OCI-LY1 (cell line): ENCODE data around the gene GGT1.

ENCODE experiments used
- H2AFZ ChIP-seq: fragments of 200-600 bp; sonication (generic), shearing (Covaris generic); 2 replicates; pipeline ENCODE4 v1.6.0; 2014; ENCODE audit warnings: antibody characterized with exemption, mild to moderate bottlenecking, low read length
- H3F3A ChIP-seq: fragments of 200-600 bp; sonication (generic), shearing (Covaris generic); 2 replicates; pipeline ENCODE4 v1.6.0; 2014; ENCODE audit warnings: mild to moderate bottlenecking, antibody characterized with exemption, low read length, moderate library complexity; ENCODE audit not compliant: insufficient read depth
- H3K27ac ChIP-seq: fragments of 200-600 bp; sonication (generic); 2 replicates; pipeline ENCODE4 v1.5.1; 2014; ENCODE audit warnings: low read length, mixed run types, mild to moderate bottlenecking, low read depth; ENCODE audit not compliant: poor library complexity, severe bottlenecking
- H3K27me3 ChIP-seq: fragments of 200-600 bp; sonication (generic); 2 replicates; pipeline ENCODE4 v1.6.0; 2014; ENCODE audit warnings: antibody characterized with exemption, mild to moderate bottlenecking, low read length, moderate library complexity; ENCODE audit not compliant: insufficient read depth
- H3K36me3 ChIP-seq: fragments of 200-600 bp; sonication (generic); 2 replicates; pipeline ENCODE4 v1.6.1; 2014; ENCODE audit warnings: mild to moderate bottlenecking, antibody characterized with exemption, low read length, moderate library complexity, mixed read lengths; ENCODE audit not compliant: insufficient read depth
- H3K4me1 ChIP-seq: fragments of 200-600 bp; sonication (generic); 2 replicates; pipeline ENCODE4 v1.5.1; 2014; ENCODE audit warnings: mild to moderate bottlenecking, low read length, moderate library complexity; ENCODE audit not compliant: insufficient read depth, severe bottlenecking
- H3K4me2 ChIP-seq: fragments of 200-600 bp; sonication (generic), shearing (Covaris generic); 2 replicates; pipeline ENCODE4 v1.6.1; 2014; ENCODE audit warnings: low read length
- H3K4me3 ChIP-seq: fragments of 200-600 bp; sonication (generic); 2 replicates; pipeline ENCODE4 v1.5.1; 2014; ENCODE audit warnings: low read length, low read depth, mild to moderate bottlenecking, mixed read lengths; ENCODE audit not compliant: poor library complexity, severe bottlenecking
- H3K79me2 ChIP-seq: fragments of 200-600 bp; shearing (Covaris generic); 2 replicates; pipeline ENCODE4 v1.6.1; 2016; ENCODE audit warnings: mixed run types, low read length, mixed read lengths; ENCODE audit not compliant: insufficient read depth
- H3K9ac ChIP-seq: fragments of 200-600 bp; sonication (generic), shearing (Covaris generic); 2 replicates; pipeline ENCODE4 v1.6.1; 2014; ENCODE audit warnings: mild to moderate bottlenecking, low read length, mixed read lengths
- H3K9me2 ChIP-seq: fragments of 200-600 bp; sonication (generic), shearing (Covaris generic); 2 replicates; pipeline ENCODE4 v1.6.1; 2014; ENCODE audit warnings: low read depth, mild to moderate bottlenecking, low read length, mixed read lengths
- H3K9me3 ChIP-seq: fragments of 200-600 bp; shearing (Covaris generic); 2 replicates; pipeline ENCODE4 v1.6.1; 2014; ENCODE audit warnings: low read length, mixed read lengths
- H4K20me1 ChIP-seq: fragments of 200-600 bp; sonication (generic), shearing (Covaris generic); 2 replicates; pipeline ENCODE4 v1.6.0; 2016; ENCODE audit warnings: mild to moderate bottlenecking, low read length; ENCODE audit not compliant: insufficient read depth
- EZH2 ChIP-seq: fragments of 200-600 bp; sonication (generic), shearing (Covaris generic); IDR thresholded peaks from 2 replicates; pipeline ENCODE4 v1.8.0; 2017; ENCODE audit warnings: borderline replicate concordance, mixed run types, mild to moderate bottlenecking, antibody characterized with exemption, low read length, moderate library complexity, mixed read lengths
- TF ChIP-seq, protein P1 (sequence below): fragments of 200-600 bp; sonication (generic), shearing (Covaris generic); IDR thresholded peaks from 2 replicates; pipeline ENCODE4 v1.5.1; 2017; ENCODE audit warnings: mild to moderate bottlenecking, antibody characterized with exemption, low read length, moderate library complexity, mixed read lengths

The GGT1 gene

DNA sequence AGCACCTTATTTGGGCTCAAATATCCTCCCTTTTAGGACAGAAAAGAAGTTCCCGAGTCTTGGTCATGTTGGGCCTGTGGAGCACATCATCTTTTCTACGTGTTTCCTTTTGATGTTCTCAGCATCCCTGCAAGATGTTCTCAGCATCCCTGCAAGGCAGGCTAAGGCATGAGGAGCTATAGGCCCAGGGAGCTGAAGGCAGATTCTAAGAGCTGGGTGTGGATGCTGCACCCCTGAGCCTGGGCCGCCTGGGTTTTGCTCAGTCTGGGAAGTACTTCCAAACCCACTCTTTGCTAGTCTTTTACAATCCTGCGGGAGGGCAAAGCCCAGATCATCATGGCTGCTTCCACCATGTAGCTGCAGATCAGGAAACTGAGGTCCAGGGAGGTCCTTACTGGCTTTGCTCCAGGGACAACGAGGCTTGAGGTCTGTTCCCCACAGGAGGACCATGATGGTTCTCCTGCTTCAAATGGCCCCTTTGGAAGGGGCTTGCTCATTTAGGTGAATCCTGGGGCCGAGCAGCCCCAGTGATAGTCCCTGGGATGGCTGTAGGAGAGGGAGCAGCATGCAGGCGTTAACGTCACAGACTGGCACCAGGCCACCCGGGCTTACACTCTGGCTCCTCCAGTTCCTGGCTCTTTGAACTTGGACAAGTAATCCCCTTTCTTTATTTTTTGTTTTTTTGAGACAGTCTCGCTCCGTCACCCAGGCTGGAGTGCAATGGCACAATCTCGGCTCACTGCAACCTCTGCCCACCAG, 20.8 kb upstream of the GGT1 start:
- Histone ChIP-seq H3K79me2 (no peaks in the 10 kb centered on the region), H3K9ac (no peak overlapping the region), H3K4me3 (no peak overlapping the region), H3F3A (no peaks in the 10 kb centered on the region), H3K4me2 (no peak overlapping the region), H2AFZ (no peak overlapping the region), H3K36me3 (peaks cover 2% of the 10 kb centered on the region; the same call in 1 of the 2 replicates), H3K9me2 (no peaks in the 10 kb centered on the region), H4K20me1 (no peaks in the 10 kb centered on the region), H3K27me3 (peaks cover 12% of the 10 kb centered on the region; the same call in 1 of the 2 replicates), H3K9me3 (no peaks in the 10 kb centered on the region), H3K4me1 (no peaks in the 10 kb centered on the region), H3K27ac (no peak overlapping the region)
- TF ChIP-seq, protein P1, sequence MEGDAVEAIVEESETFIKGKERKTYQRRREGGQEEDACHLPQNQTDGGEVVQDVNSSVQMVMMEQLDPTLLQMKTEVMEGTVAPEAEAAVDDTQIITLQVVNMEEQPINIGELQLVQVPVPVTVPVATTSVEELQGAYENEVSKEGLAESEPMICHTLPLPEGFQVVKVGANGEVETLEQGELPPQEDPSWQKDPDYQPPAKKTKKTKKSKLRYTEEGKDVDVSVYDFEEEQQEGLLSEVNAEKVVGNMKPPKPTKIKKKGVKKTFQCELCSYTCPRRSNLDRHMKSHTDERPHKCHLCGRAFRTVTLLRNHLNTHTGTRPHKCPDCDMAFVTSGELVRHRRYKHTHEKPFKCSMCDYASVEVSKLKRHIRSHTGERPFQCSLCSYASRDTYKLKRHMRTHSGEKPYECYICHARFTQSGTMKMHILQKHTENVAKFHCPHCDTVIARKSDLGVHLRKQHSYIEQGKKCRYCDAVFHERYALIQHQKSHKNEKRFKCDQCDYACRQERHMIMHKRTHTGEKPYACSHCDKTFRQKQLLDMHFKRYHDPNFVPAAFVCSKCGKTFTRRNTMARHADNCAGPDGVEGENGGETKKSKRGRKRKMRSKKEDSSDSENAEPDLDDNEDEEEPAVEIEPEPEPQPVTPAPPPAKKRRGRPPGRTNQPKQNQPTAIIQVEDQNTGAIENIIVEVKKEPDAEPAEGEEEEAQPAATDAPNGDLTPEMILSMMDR, result no peak
- no peak for TF ChIP-seq EZH2

DNA sequence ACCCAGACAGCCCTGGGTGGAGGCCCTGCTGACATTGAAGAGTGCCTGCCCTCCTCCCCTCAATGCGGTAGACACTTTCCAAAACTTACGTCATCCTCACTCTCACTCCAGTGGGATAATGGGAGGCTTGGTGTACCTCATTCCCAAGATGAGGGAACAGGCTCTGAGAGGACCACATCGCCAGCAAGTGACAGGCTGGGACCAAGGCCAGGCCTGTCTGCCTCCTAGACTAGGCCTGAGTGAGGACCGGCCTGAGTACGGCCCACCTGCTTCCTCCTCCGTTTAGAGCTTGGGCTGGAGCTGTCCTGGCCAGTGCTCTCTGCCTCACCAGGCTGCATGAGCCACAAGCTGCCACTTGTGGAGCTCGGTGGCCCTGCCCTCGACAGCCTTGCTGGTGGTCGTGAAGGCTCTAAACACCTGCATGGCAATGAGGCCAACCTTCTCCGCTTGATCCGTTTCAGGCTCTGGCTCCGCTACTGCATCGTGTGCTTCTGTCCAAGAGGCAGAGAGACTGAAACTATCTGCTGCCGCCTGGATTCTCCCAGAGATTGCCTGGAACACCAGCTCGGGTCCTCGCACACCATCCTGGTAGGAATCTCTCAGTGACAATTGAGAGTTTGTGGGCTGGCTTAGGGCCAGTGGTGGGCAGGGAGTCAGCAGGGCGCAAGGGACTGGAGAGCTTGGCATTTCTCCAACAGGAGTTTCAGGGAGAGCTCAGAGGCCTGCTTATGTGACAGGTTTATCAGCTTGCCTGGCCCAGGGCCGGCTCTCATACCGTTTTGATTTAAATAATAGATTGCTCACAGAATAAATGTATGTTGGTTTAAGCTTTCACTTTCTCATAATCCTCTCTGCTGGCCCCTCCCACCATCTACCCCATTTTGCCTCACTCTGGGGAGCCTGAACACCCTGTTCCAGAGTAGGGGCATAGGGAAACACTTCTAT, 19.5 kb upstream of the GGT1 start:
- no peak overlapping the region for H3K9ac ChIP-seq
- no peak overlapping the region for H3K4me3 ChIP-seq
- no peaks in the 10 kb centered on the region for H3K9me3 ChIP-seq
- no peaks in the 10 kb centered on the region for H3K9me2 ChIP-seq
- no peaks in the 10 kb centered on the region for H3K79me2 ChIP-seq
- peaks cover 12% of the 10 kb centered on the region; the same call in 1 of the 2 replicates for H3K27me3 ChIP-seq
- no peak overlapping the region for H2AFZ ChIP-seq
- TF ChIP-seq EZH2, result no peak
- TF ChIP-seq, protein P1, result no peak
- H3K4me2 ChIP-seq, result no peak overlapping the region
- H4K20me1 ChIP-seq, result no peaks in the 10 kb centered on the region
- H3K27ac ChIP-seq, result no peak overlapping the region
- no peaks in the 10 kb centered on the region for H3K4me1 ChIP-seq
- H3F3A ChIP-seq, result no peaks in the 10 kb centered on the region
- H3K36me3 ChIP-seq, result no peaks in the 10 kb centered on the region

DNA sequence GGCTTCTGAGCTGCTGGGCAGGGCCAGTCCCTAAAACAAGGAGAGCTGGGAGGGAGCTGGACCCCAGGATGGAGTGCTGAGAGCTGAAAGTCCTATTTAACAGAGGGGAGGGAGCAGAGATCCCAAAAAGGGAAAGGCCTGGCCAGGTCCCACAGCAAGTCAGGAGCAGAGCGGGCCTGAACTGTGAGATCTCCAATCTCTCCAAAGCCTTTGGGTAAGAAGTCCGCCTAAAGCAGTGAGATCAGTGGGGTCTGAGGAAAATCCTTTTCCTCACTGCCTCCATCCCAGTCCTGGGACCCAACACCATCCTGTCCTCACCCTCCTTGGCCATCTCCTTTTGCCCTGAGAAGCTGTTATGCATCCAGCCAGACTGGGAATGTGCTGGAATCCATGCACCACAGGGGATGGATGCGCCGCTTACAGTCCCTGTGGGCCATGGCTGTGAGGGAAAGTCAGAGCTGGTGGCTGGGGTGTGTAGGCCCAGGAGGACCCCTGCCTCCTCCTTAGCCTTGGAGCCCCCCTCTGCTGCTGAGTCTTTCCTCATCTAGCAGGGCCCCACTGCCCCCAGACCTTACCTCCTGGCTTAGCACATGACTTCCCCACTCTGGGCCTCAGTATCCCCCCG, 18.7 kb upstream of the GGT1 start:
- H2AFZ ChIP-seq, result no peak overlapping the region
- no peaks in the 10 kb centered on the region for H3K9me2 ChIP-seq
- no peak for TF ChIP-seq EZH2
- TF ChIP-seq, protein P1, result no peak
- no peak overlapping the region for H3K4me2 ChIP-seq
- no peaks in the 10 kb centered on the region for H3K9me3 ChIP-seq
- H3K9ac ChIP-seq, result no peak overlapping the region
- peaks cover 12% of the 10 kb centered on the region; the same call in 1 of the 2 replicates for H3K27me3 ChIP-seq
- no peaks in the 10 kb centered on the region for H3K36me3 ChIP-seq
- no peak overlapping the region for H3K4me3 ChIP-seq
- no peaks in the 10 kb centered on the region for H3K4me1 ChIP-seq
- no peaks in the 10 kb centered on the region for H3F3A ChIP-seq
- no peak overlapping the region for H3K27ac ChIP-seq
- H3K79me2 ChIP-seq, result no peaks in the 10 kb centered on the region
- no peaks in the 10 kb centered on the region for H4K20me1 ChIP-seq
